Duodenal mucosa (tissue), 2 donors: Measurements from ENCODE around the gene TXNL4A.
A peak's percentile ranks its signal among the peaks of the same experiment; 100 is the strongest.
"Not testable (repeated sequence)": the region's sequence is repeated elsewhere in the genome, so short reads cannot be mapped to it uniquely, and the experiment has no call there.

Experiments used
- H3K27ac ChIP-seq: one replicate; pipeline ENCODE4 v1.7.0; 2013; ENCODE audit warnings: low read depth, low read length
- H3K27me3 ChIP-seq, 2 donors: one replicate each; pipeline ENCODE4 v1.7.0; 2013; ENCODE audit warnings: low read length in 2 of 2, control low read depth in 1 of 2; ENCODE audit not compliant: insufficient read depth in 2 of 2, control insufficient read depth in 1 of 2
- H3K36me3 ChIP-seq, 2 donors: one replicate each; pipeline ENCODE4 v1.7.0; 2013; ENCODE audit warnings: low read length in 2 of 2, control low read depth in 1 of 2; ENCODE audit not compliant: insufficient read depth in 2 of 2, control insufficient read depth in 1 of 2
- H3K4me1 ChIP-seq, 2 donors: one replicate each; pipeline ENCODE4 v1.7.0; 2013; ENCODE audit warnings: low read length in 2 of 2, control low read depth in 1 of 2; ENCODE audit not compliant: insufficient read depth in 2 of 2, control insufficient read depth in 1 of 2
- H3K4me3 ChIP-seq, 2 donors: one replicate each; pipeline ENCODE4 v1.7.0; 2013; ENCODE audit warnings: low read length in 2 of 2, low read depth in 1 of 2
- H3K9ac ChIP-seq, 2 donors: one replicate each; pipeline ENCODE4 v1.7.0; 2013; ENCODE audit warnings: low read length in 2 of 2, low read depth in 1 of 2
- H3K9me3 ChIP-seq, 2 donors: one replicate each; pipeline ENCODE4 v1.7.0; 2013; ENCODE audit warnings: low read length in 2 of 2, control low read depth in 1 of 2; ENCODE audit not compliant: control insufficient read depth in 1 of 2

TXNL4A gene

GRCh38 chr18:79999701-80000100 is 11.3 kb upstream of the TXNL4A start:
- H3K27ac ChIP-seq, H3K4me1 ChIP-seq, H3K36me3 ChIP-seq, H3K27me3 ChIP-seq, H3K4me3 ChIP-seq, H3K9me3 ChIP-seq, H3K9ac ChIP-seq: not testable (repeated sequence)

GRCh38 chr18:79991494-79991893 is 3.1 kb upstream of the TXNL4A start:
- Histone ChIP-seq H3K27ac (no peak overlapping the region), H3K4me1 (peaks cover 9 to 10% of the 10 kb centered on the region in 2 donors), H3K27me3 (no peaks in the 10 kb centered on the region), H3K4me3 (no peak overlapping the region), H3K9ac (no peak overlapping the region), H3K9me3 (no peaks in the 10 kb centered on the region), H3K36me3 (no peaks in the 10 kb centered on the region)

GRCh38 chr18:79989195-79989497 is 783 bp upstream of the TXNL4A start:
- peak overlapping the region; percentile 76 to 85 for H3K4me3 ChIP-seq
- H3K27me3 ChIP-seq, result no peaks in the 10 kb centered on the region
- H3K9ac ChIP-seq, result peak overlapping the region in 1 of 2 donors; percentile 90
- peaks cover 9 to 13% of the 10 kb centered on the region in 2 donors for H3K4me1 ChIP-seq
- peaks cover 0 to 13% of the 10 kb centered on the region in 2 donors for H3K36me3 ChIP-seq
- peak overlapping the region; percentile 94 for H3K27ac ChIP-seq
- no peaks in the 10 kb centered on the region for H3K9me3 ChIP-seq

- H3K27me3 ChIP-seq, result no peaks in the 10 kb centered on the region
Measured at GRCh38 chr18:79988071-79988450, 302 bp downstream of the TXNL4A start.

GRCh38 chr18:79987566-79987965 is 797 bp downstream of the TXNL4A start:
- H3K9ac ChIP-seq, result peak overlapping the region; percentile 76 to 90
- peaks cover 9 to 24% of the 10 kb centered on the region in 2 donors for H3K4me1 ChIP-seq
- H3K27me3 ChIP-seq, result no peaks in the 10 kb centered on the region
- no peak overlapping the region for H3K27ac ChIP-seq
- peaks cover 0 to 16% of the 10 kb centered on the region in 2 donors for H3K36me3 ChIP-seq
- no peaks in the 10 kb centered on the region for H3K9me3 ChIP-seq
- peak overlapping the region; percentile 76 to 85 for H3K4me3 ChIP-seq

More at GRCh38 chr18:79988071-79988450, 302 bp downstream of the TXNL4A start:
- Histone ChIP-seq H3K9me3 (no peaks in the 10 kb centered on the region), H3K36me3 (peaks cover 0 to 13% of the 10 kb centered on the region in 2 donors), H3K4me1 (peaks cover 9 to 20% of the 10 kb centered on the region in 2 donors), H3K4me3 (peak overlapping the region; percentile 76 to 85), H3K27ac (peak overlapping the region; percentile 94), H3K9ac (peak overlapping the region; percentile 76 to 90)

- Histone ChIP-seq H3K4me1 (peaks cover 9 to 26% of the 10 kb centered on the region in 2 donors), H3K36me3 (peaks cover 0 to 20% of the 10 kb centered on the region in 2 donors), H3K4me3 (peak overlapping the region; percentile 76 to 85), H3K9me3 (no peaks in the 10 kb centered on the region), H3K27ac (no peak overlapping the region), H3K9ac (peak overlapping the region; percentile 6 to 90), H3K27me3 (no peaks in the 10 kb centered on the region)
Measured at GRCh38 chr18:79986726-79987125, 1.6 kb downstream of the TXNL4A start.

GRCh38 chr18:79985172-79985571 is 3.2 kb downstream of the TXNL4A start:
- Histone ChIP-seq H3K36me3 (peaks cover 0 to 20% of the 10 kb centered on the region in 2 donors), H3K27ac (no peak overlapping the region), H3K27me3 (no peaks in the 10 kb centered on the region), H3K4me1 (peaks cover 9 to 26% of the 10 kb centered on the region in 2 donors), H3K9me3 (no peaks in the 10 kb centered on the region), H3K9ac (no peak overlapping the region), H3K4me3 (no peak overlapping the region)

GRCh38 chr18:79983793-79984192 is 4.6 kb downstream of the TXNL4A start:
- Histone ChIP-seq H3K4me1 (peaks cover 9 to 23% of the 10 kb centered on the region in 2 donors), H3K4me3 (no peak overlapping the region), H3K9ac (no peak overlapping the region), H3K27me3 (no peaks in the 10 kb centered on the region), H3K27ac (no peak overlapping the region), H3K36me3 (peaks cover 0 to 23% of the 10 kb centered on the region in 2 donors), H3K9me3 (no peaks in the 10 kb centered on the region)

GRCh38 chr18:79983253-79983652 is 5.1 kb downstream of the TXNL4A start:
- H3K27me3 ChIP-seq, result no peaks in the 10 kb centered on the region
- H3K9me3 ChIP-seq, result no peaks in the 10 kb centered on the region
- peaks cover 9 to 23% of the 10 kb centered on the region in 2 donors for H3K4me1 ChIP-seq
- no peak overlapping the region for H3K4me3 ChIP-seq
- H3K27ac ChIP-seq, result no peak overlapping the region
- H3K36me3 ChIP-seq, result peaks cover 0 to 23% of the 10 kb centered on the region in 2 donors
- no peak overlapping the region for H3K9ac ChIP-seq

GRCh38 chr18:79982736-79983135 is 5.6 kb downstream of the TXNL4A start:
- Histone ChIP-seq H3K9ac (no peak overlapping the region), H3K27ac (no peak overlapping the region), H3K4me3 (no peak overlapping the region), H3K27me3 (no peaks in the 10 kb centered on the region), H3K9me3 (no peaks in the 10 kb centered on the region), H3K36me3 (peaks cover 0 to 23% of the 10 kb centered on the region in 2 donors), H3K4me1 (peaks cover 9 to 23% of the 10 kb centered on the region in 2 donors)

- Histone ChIP-seq H3K36me3 (peaks cover 0 to 30% of the 10 kb centered on the region in 2 donors), H3K4me3 (no peak overlapping the region), H3K4me1 (peaks cover 0 to 13% of the 10 kb centered on the region in 2 donors), H3K9me3 (no peaks in the 10 kb centered on the region), H3K27ac (no peak overlapping the region), H3K9ac (no peak overlapping the region), H3K27me3 (no peaks in the 10 kb centered on the region)
Measured at GRCh38 chr18:79980585-79980984, 7.8 kb downstream of the TXNL4A start.
